Fibroblast of the aortic adventitia (primary cell): ENCODE data around the gene CDH23. TPM values are rescaled to one million over a fixed set of nuclear protein-coding genes. Genes with fewer than 3 reads are reported as not detected.

Experiments
- DNase-seq: peaks from one replicate; pipeline ENCODE4 v3.0.0-alpha.2; 2010; ENCODE audit warnings: low read depth
- H3K4me3 ChIP-seq: 2 replicates; pipeline ENCODE4 v1.5.1; 2011; ENCODE audit warnings: low read depth, mild to moderate bottlenecking, control low read depth, low read length, moderate library complexity
- total RNA-seq: library from RNA; depleted of rRNA; stranded (reverse); fragments of >200 nt; gene quantifications from 2 replicates; pipeline ENCODE4 v1.2.3, GENCODE V29; 2012; ENCODE audit warnings: low replicate concordance
- TF ChIP-seq, protein P1 (sequence below): IDR thresholded peaks from 2 replicates; pipeline ENCODE4 v1.5.1; 2011; ENCODE audit warnings: mild to moderate bottlenecking, low read length, control low read depth, inconsistent platforms; ENCODE audit not compliant: insufficient read depth

Gene CDH23
- total RNA-seq, 1 donor, result 0.27 TPM

DNA sequence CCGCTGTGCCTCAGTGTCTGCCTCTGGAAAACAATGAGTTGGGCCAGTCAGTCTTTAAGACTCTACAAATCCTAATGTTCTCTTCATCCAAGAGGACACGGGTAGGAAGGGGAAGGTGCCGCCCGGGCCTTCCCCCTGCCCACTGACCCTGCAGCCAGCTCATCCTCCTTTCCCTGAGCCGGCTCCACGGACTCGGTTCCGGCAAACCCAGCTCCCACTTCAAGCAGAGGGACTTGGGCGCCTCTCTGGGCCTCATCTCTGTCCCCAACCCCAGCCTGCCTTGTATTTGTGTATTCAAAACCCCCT, 227.2 kb downstream of the CDH23 start:
- TF ChIP-seq, protein P1, sequence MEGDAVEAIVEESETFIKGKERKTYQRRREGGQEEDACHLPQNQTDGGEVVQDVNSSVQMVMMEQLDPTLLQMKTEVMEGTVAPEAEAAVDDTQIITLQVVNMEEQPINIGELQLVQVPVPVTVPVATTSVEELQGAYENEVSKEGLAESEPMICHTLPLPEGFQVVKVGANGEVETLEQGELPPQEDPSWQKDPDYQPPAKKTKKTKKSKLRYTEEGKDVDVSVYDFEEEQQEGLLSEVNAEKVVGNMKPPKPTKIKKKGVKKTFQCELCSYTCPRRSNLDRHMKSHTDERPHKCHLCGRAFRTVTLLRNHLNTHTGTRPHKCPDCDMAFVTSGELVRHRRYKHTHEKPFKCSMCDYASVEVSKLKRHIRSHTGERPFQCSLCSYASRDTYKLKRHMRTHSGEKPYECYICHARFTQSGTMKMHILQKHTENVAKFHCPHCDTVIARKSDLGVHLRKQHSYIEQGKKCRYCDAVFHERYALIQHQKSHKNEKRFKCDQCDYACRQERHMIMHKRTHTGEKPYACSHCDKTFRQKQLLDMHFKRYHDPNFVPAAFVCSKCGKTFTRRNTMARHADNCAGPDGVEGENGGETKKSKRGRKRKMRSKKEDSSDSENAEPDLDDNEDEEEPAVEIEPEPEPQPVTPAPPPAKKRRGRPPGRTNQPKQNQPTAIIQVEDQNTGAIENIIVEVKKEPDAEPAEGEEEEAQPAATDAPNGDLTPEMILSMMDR, result no peak
- no peak overlapping the region for H3K4me3 ChIP-seq
- no peak for DNase-seq

DNA sequence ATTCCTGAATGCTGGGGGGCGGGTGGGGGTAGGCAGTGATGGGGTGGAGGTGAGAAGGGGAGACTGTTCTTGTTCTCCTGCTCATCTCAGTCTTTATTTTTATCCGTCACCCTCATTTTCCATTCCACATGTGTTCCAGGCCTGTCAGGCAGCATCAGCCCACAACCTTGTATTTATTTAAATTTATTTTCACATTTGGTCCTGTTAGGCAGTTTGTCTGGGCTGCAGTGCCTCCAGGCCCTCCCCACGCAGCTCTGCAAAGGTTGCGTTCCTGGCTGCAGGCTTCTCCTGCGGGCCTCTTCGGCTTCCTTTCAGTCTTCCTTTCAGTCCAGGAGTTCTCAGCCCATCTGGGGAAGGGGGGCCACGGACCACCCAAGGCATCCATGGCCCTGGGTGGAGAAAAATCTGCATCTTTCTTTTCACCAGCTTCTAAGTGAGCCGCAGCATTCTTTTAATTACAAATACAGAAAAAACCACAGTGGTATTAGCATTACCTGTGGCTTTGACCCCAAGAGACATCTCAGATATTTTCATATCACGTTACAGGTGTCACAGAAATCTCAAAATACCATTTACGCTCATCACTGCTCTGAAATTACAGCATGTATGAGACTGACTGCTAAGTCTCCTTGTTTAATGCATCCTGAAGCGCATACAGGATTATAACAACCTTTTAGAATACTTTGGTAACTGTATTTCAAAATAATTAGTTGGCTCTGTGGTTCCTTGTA, 228.9 kb downstream of the CDH23 start:
- H3K4me3 ChIP-seq, result no peak overlapping the region
- DNase-seq, result no peak
- TF ChIP-seq, protein P1, result no peak

DNA sequence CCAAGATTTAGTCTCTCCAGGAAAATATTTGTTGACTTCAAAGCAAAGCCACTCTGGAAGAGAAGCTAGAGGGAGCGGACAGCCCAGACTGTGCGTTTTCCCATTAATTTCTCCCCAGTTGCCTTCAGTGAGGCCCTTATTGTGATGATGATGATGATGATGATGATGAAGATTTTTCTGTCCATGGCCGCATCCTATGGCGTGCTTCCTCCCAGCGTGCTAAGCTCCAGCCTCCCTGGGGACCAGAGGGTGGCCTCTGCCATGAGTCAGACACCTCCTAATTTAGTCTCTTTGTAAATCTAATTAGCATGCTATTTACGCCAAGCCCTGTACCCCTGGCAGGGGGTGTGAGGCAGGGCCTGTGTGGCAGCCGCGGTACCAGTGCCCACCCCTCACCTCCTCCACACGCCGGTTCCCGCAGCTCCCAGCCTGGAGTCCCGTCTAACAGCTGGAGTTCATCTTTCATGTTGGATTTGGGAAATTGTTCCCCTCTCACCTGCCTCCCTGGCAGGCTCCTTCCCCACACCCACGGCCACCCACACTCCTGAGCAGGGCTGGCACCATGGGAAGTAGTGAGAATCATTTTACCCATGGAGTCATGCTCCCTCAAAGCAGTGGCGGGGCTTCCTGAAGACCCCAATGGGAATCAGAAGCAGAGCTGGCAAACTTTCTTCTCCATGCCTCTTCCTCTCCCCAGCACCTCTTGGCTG, 230.7 kb downstream of the CDH23 start:
- TF ChIP-seq, protein P1, result no peak
- H3K4me3 ChIP-seq, result no peak overlapping the region
- no peak for DNase-seq

DNA sequence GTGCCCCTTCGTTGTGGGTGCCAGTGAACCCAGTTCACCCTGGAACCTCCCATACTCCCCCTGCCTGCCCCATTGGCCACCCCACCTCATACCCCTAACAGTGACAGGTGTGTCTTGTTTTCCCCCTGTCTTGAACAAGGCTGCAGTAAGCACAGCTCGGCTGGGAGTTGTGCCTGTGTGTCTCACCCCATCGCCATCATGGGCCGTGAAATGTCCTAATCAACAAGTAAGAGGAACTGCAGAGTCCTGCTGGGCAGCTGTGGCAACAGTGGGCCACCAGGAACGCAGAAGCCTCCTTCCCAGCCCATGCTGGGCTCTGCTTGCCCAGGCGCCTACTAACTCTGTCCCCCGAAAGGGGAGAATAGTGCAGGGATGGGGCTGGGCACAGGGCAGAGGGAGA, 231.2 kb downstream of the CDH23 start:
- H3K4me3 ChIP-seq, result no peak overlapping the region
- no peak for DNase-seq
- TF ChIP-seq, protein P1, result no peak

DNA sequence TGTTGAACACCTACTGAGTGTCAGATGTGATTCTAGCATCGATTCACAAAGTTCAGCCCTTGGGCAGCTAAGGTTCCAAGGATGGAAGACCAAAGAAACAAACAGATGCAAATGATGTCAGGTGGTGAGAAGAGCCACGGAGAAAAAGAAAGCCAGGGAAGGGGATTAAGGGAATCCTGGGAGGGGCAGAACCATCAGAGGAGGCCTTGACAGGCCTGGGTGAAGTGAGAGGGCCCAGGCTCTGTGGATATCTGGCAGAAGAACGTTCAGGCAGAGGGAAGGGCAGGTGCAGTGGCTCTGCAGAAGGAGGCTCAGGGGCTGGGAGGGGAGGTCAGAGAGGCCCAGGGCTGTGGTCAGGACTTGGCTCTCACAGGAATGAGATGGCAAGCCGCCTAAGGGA, 232.4 kb downstream of the CDH23 start:
- no peak overlapping the region for H3K4me3 ChIP-seq
- TF ChIP-seq, protein P1, result no peak
- DNase-seq, result no peak

DNA sequence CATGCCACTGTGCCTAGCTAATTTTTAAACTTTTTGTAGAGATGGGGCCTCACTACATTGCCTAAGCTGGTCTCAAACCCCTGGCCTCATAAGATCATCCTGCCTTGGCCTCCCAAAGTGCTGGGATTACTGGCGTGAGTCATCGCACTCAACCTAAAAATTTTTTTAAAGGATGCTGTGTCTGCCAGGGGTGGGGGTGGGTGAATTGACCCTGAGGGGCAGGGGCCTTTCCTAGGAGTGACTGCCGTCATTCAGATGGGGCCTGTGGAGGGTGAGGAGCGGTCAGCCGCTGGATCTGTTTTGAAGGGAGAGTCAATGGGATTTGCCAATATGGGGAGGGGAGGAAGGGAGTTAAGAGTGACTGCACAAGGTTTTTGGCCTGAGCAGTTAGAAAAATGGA, 233.4 kb downstream of the CDH23 start:
- DNase-seq, result no peak
- no peak overlapping the region for H3K4me3 ChIP-seq
- TF ChIP-seq, protein P1, result no peak
